Ishikawa (cell line): ENCODE data around the gene COL25A1.

Experiments
- EGR1 ChIP-seq: IDR thresholded peaks from 2 replicates; pipeline ENCODE4 v1.6.1; 2012
- EP300 ChIP-seq: IDR thresholded peaks from 2 replicates; pipeline ENCODE4 v1.6.1; 2012; ENCODE audit warnings: borderline replicate concordance
- FOXM1 ChIP-seq: IDR thresholded peaks from 2 replicates; pipeline ENCODE4 v1.6.1; 2012; ENCODE audit warnings: low read depth, borderline replicate concordance
- RAD21 ChIP-seq: IDR thresholded peaks from 2 replicates; pipeline ENCODE4 v1.6.1; 2012; ENCODE audit warnings: low read depth
- TEAD4 ChIP-seq: IDR thresholded peaks from 2 replicates; pipeline ENCODE4 v1.6.1; 2012
- YY1 ChIP-seq: IDR thresholded peaks from 2 replicates; pipeline ENCODE4 v1.6.1; 2012; ENCODE audit warnings: low read depth

DNA sequence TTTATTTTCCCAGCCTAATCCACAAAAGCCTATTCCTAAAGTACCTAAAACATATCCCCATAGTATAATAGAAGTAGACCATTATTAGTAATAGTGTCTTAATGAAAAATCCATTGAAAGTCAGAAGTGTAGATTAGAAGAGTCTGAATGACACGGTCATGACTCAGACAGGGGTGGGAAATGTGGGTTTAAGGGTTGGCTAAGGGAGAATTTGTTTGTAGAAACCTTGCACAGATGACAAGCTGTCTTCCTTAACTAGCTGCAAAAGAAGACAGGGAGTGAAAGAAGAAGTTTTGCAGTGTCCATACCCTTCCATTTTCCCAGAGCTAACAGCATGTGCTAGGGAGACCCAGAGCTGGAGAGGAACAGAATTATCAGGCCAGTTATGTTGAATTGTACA lies 296.9 kb downstream of the COL25A1 start:
- no peak for TF ChIP-seq EP300
- no peak for TF ChIP-seq RAD21
- no peak for TF ChIP-seq TEAD4
- TF ChIP-seq EGR1, result no peak
- no peak for TF ChIP-seq YY1
- no peak for TF ChIP-seq FOXM1
